Mononuclear cell (primary cell): ENCODE results near the gene XPR1. TPM values are rescaled to one million over a fixed set of nuclear protein-coding genes. Genes with fewer than 3 reads are reported as not detected.

ENCODE experiments used
- H3K27me3 ChIP-seq: 2 replicates; pipeline ENCODE4 v1.6.0; 2011; ENCODE audit warnings: low read length, control low read depth; ENCODE audit not compliant: insufficient read depth
- H3K4me1 ChIP-seq: 2 replicates; pipeline ENCODE4 v1.5.1; 2011; ENCODE audit warnings: mild to moderate bottlenecking, low read length, control low read depth; ENCODE audit not compliant: insufficient read depth
- H3K4me3 ChIP-seq: 2 replicates; pipeline ENCODE4 v1.5.1; 2011; ENCODE audit warnings: mild to moderate bottlenecking, low read length, moderate library complexity
- H3K9me3 ChIP-seq: 2 replicates; pipeline ENCODE4 v1.5.1; 2011; ENCODE audit warnings: low read depth, mild to moderate bottlenecking, control low read depth, low read length
- total RNA-seq: library from RNA; depleted of rRNA; stranded (reverse); fragments of >200 nt; gene quantifications from one replicate; pipeline ENCODE4 v1.2.3, GENCODE V29; 2012

XPR1 gene
- total RNA-seq, 1 donor: 19.4 TPM

GRCh38 chr1:180757657-180758056 is 125.8 kb downstream of the XPR1 start:
- H3K4me3 ChIP-seq: no peak overlapping the region
- no peaks in the 10 kb centered on the region for H3K4me1 ChIP-seq
- no peaks in the 10 kb centered on the region for H3K9me3 ChIP-seq
- H3K27me3 ChIP-seq: no peaks in the 10 kb centered on the region

GRCh38 chr1:180762796-180763195 is 131.0 kb downstream of the XPR1 start:
- Histone ChIP-seq H3K27me3 (no peaks in the 10 kb centered on the region), H3K4me1 (no peaks in the 10 kb centered on the region), H3K9me3 (no peaks in the 10 kb centered on the region), H3K4me3 (no peak overlapping the region)

- H3K4me1 ChIP-seq: no peaks in the 10 kb centered on the region
- H3K27me3 ChIP-seq: no peaks in the 10 kb centered on the region
- H3K9me3 ChIP-seq: no peaks in the 10 kb centered on the region
- H3K4me3 ChIP-seq: no peak overlapping the region
Observed at GRCh38 chr1:180765151-180765550, 133.3 kb downstream of the XPR1 start.

GRCh38 chr1:180769889-180770288 is 138.1 kb downstream of the XPR1 start:
- no peak overlapping the region for H3K4me3 ChIP-seq
- no peaks in the 10 kb centered on the region for H3K27me3 ChIP-seq
- H3K9me3 ChIP-seq: no peaks in the 10 kb centered on the region
- H3K4me1 ChIP-seq: no peaks in the 10 kb centered on the region

GRCh38 chr1:180773210-180773865 is 141.5 kb downstream of the XPR1 start:
- Histone ChIP-seq H3K4me1 (no peaks in the 10 kb centered on the region), H3K4me3 (no peak overlapping the region), H3K27me3 (no peaks in the 10 kb centered on the region), H3K9me3 (no peaks in the 10 kb centered on the region)

DNA sequence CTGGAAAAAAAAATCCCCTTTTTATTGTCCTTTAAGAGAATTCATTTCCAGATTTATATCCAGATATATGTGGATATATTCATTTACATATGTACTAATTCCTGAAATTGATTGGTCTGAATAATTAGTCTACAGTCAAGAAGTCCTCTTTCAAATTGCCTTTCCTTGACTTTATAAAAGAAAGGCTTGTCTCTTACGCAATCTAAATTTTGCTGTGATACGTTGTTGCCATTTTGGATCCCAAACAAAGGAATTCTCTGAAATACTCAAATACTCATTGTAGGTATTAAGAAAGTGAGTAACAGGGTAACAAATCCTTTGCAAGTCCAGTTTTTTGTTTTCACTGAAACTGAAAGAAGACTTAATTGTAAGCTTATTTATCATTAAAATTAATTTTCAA is 144.0 kb downstream of the XPR1 start:
- Histone ChIP-seq H3K4me1 (no peaks in the 10 kb centered on the region), H3K4me3 (no peak overlapping the region), H3K9me3 (no peaks in the 10 kb centered on the region), H3K27me3 (no peaks in the 10 kb centered on the region)

GRCh38 chr1:180777072-180777689 is 145.4 kb downstream of the XPR1 start:
- Histone ChIP-seq H3K27me3 (no peaks in the 10 kb centered on the region), H3K9me3 (no peaks in the 10 kb centered on the region), H3K4me1 (no peaks in the 10 kb centered on the region), H3K4me3 (no peak overlapping the region)

- Histone ChIP-seq H3K4me3 (no peak overlapping the region), H3K4me1 (no peaks in the 10 kb centered on the region), H3K27me3 (no peaks in the 10 kb centered on the region)
Observed at GRCh38 chr1:180778782-180779398, 147.1 kb downstream of the XPR1 start.

GRCh38 chr1:180779584-180779983 is 147.8 kb downstream of the XPR1 start:
- H3K9me3 ChIP-seq: no peaks in the 10 kb centered on the region
- no peaks in the 10 kb centered on the region for H3K27me3 ChIP-seq
- H3K4me1 ChIP-seq: no peaks in the 10 kb centered on the region
- H3K4me3 ChIP-seq: no peak overlapping the region

More at GRCh38 chr1:180778782-180779398, 147.1 kb downstream of the XPR1 start:
- H3K9me3 ChIP-seq: no peaks in the 10 kb centered on the region

DNA sequence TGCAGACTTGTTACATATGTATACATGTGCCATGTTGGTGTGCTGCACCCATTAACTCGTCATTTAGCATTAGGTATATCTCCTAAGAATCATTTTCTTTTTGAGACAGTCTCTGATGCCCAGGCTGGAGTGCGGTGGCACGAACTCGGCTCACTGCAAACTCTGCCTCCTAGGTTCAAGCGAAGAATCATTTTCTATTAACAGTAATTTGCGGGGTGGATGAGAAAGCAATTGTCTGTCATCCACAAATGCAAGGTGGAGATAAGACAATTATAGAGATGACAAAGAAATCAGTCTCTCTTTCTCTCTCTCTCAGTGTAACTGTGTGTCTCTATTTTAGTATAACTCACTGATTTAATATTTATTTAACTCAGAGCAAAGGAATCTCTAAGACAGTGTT is 149.9 kb downstream of the XPR1 start:
- Histone ChIP-seq H3K27me3 (no peaks in the 10 kb centered on the region), H3K4me3 (no peak overlapping the region), H3K9me3 (no peaks in the 10 kb centered on the region), H3K4me1 (no peaks in the 10 kb centered on the region)

- Histone ChIP-seq H3K9me3 (no peaks in the 10 kb centered on the region), H3K4me1 (no peaks in the 10 kb centered on the region), H3K27me3 (no peaks in the 10 kb centered on the region), H3K4me3 (no peak overlapping the region)
Observed at GRCh38 chr1:180785291-180785690, 153.5 kb downstream of the XPR1 start.

DNA sequence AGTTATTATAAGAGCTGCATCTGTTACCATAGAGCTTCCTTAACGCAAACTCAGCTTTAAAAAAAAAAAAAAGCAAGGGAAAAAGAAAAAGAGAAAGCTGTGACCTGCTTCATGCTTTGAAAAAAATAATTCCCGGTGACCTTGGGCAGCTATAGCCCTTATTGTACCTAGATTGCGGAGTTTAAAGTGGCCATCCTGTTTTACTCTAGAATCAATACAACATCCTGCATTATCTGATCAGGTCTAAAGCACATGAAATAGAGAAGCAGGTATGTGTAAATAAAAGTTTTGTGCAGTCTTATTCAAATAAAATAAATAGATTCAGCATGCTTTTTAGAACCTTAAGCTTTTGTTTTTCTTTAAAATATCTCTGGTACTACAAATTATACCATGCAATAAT is 154.1 kb downstream of the XPR1 start:
- no peak overlapping the region for H3K4me3 ChIP-seq
- no peaks in the 10 kb centered on the region for H3K9me3 ChIP-seq
- no peaks in the 10 kb centered on the region for H3K4me1 ChIP-seq
- no peaks in the 10 kb centered on the region for H3K27me3 ChIP-seq

- Histone ChIP-seq H3K4me1 (no peaks in the 10 kb centered on the region), H3K4me3 (no peak overlapping the region), H3K27me3 (no peaks in the 10 kb centered on the region), H3K9me3 (no peaks in the 10 kb centered on the region)
Observed at GRCh38 chr1:180786624-180787023, 154.8 kb downstream of the XPR1 start.

GRCh38 chr1:180787628-180788307 is 155.9 kb downstream of the XPR1 start:
- H3K9me3 ChIP-seq: no peaks in the 10 kb centered on the region
- H3K4me1 ChIP-seq: peaks cover 3% of the 10 kb centered on the region
- no peaks in the 10 kb centered on the region for H3K27me3 ChIP-seq
- H3K4me3 ChIP-seq: no peak overlapping the region

DNA sequence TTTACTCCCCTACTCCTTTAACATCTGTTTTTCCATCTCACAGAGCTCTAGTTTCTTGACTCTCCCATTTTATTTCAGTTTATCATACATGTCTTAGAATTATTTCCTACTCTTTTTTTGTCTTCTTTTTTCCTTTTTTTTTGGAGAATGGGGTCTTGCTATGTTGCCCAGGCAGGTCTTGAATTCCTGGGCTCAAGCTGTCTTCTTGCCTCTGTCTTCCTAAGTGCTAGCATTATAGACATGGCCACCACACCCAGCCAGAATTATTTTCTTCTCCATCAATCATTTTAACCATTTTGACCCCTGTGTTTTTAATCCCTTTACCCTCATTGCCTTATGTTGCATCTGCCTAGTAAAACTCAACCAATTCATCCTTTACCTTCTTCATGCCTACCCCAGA is 157.6 kb downstream of the XPR1 start:
- H3K9me3 ChIP-seq: no peaks in the 10 kb centered on the region
- H3K4me1 ChIP-seq: peaks cover 3% of the 10 kb centered on the region
- H3K4me3 ChIP-seq: no peak overlapping the region
- no peaks in the 10 kb centered on the region for H3K27me3 ChIP-seq
